Mononuclear cell (primary cell): ENCODE measurements around the gene FUNDC2. TPM values are rescaled to one million over a fixed set of nuclear protein-coding genes. Genes with fewer than 3 reads are reported as not detected.

ENCODE experiments used
- H3K27me3 ChIP-seq: 2 replicates; pipeline ENCODE4 v1.6.0; 2011; ENCODE audit warnings: low read length, control low read depth; ENCODE audit not compliant: insufficient read depth
- H3K4me1 ChIP-seq: 2 replicates; pipeline ENCODE4 v1.5.1; 2011; ENCODE audit warnings: mild to moderate bottlenecking, low read length, control low read depth; ENCODE audit not compliant: insufficient read depth
- H3K4me3 ChIP-seq: 2 replicates; pipeline ENCODE4 v1.5.1; 2011; ENCODE audit warnings: mild to moderate bottlenecking, low read length, moderate library complexity
- H3K9me3 ChIP-seq: 2 replicates; pipeline ENCODE4 v1.5.1; 2011; ENCODE audit warnings: low read depth, mild to moderate bottlenecking, control low read depth, low read length
- total RNA-seq: library from RNA; depleted of rRNA; stranded (reverse); fragments of >200 nt; gene quantifications from one replicate; pipeline ENCODE4 v1.2.3, GENCODE V29; 2012

The FUNDC2 gene, protein sequence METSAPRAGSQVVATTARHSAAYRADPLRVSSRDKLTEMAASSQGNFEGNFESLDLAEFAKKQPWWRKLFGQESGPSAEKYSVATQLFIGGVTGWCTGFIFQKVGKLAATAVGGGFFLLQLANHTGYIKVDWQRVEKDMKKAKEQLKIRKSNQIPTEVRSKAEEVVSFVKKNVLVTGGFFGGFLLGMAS
- 40.2 TPM for total RNA-seq

DNA sequence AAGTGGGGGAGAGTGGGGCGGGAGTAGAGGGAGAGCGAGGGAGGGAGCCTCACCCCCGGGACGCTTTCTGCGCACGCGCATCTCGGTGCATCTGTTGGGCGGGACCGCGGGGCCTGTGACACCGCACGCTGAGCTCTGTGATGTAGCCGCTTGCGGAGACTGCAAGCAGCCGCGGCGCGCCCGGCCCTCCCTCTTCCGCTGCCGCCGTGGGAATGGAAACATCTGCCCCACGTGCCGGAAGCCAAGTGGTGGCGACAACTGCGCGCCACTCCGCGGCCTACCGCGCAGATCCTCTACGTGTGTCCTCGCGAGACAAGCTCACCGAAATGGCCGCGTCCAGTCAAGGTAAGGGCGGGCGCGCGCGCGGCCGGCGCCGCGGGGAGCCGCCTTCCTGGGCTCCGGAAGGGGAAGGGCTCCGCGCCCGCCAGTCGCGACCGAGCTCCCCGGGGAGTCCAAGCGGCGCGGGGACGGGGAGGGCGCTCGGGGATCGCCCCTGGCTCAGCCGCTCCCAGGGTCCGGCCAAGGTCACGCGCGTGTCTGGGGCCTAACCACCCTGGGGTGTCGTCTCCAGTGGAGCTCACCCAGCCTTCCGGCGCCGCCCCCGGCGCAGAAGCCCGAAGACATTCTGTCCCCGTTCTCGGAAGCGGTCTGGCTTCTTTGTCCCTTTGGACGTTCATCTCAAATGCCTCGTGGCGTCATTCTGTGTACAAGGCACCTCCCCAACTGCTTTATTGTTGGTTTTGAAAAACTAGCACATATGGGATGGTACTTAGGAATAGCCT, at the start of gene FUNDC2:
Gene FUNDC2, plus strand, starts transcription at position 118 of the 782 bp plus-strand sequence. Its CDS starts 95 bp downstream, at position 213.
- Histone ChIP-seq H3K9me3 (no peaks in the 10 kb centered on the region), H3K27me3 (no peaks in the 10 kb centered on the region), H3K4me1 (peaks cover 8% of the 10 kb centered on the region), H3K4me3 (peak within 1 kb of the TSS; percentile 68)

DNA sequence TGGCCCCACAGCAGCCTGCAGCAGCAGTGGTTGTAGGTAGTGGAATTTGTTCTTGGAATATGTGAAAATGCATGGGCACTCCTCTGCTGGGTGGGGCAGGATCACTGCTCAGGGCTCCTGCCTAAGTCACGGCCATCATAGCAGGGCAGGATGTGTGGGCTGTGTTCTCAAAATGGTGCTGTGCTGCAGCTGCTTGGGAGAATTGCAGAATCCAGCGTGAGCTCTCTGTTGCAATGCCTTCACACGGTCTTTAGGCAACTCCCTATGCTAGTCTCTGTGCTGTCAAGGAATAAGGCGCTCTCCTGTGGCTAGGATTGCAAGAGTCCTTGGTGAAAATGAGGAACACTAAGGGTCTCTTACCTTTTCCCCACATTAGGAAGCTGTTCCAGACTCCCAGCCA, 47.0 kb upstream of the FUNDC2 start:
- Histone ChIP-seq H3K4me1 (peaks cover 3% of the 10 kb centered on the region), H3K4me3 (no peak overlapping the region), H3K27me3 (no peaks in the 10 kb centered on the region), H3K9me3 (no peaks in the 10 kb centered on the region)

DNA sequence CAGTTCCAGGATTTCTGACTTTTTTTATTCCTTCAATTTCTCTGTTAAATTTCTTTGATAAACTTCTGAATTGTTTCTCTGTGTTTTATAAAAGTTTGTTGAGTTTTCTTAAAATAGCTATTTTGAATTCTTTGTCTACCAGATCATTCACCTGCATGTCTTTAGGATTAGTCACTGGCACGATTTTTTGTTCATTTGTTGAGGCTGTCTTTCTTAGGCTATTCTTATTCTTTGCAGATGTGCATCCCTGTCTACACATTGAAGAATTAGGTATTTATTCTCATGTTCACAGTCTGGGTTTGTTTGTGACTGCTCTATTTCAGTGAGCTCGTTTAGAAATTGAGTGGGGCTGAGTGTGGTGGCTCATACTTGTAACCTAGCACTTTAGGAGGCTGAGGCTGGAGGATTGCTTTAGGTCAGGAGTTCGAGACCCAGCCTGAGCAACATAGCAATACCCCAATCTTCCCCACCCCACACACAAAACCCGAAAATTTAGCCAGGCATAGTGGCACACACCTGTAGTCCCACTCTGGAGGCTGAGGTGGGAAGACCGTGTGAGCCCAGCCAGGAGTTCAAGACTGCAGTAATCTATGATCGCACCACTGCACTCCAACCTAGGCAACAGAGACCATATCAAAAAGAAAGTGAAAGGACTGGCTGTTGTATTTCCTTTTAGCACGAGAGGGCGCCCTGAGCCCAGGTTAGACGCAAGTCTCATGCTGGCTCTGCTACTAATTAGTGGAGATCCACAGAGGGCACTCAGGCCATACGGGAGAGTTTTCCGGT, 46.1 kb upstream of the FUNDC2 start:
- Histone ChIP-seq H3K9me3 (no peaks in the 10 kb centered on the region), H3K4me3 (peak overlapping the region; percentile 28), H3K4me1 (peaks cover 3% of the 10 kb centered on the region), H3K27me3 (no peaks in the 10 kb centered on the region)

GRCh38 chrX:154981116-154981411, 45.6 kb upstream of the FUNDC2 start:
- H3K4me3 ChIP-seq: no peak overlapping the region
- H3K27me3 ChIP-seq: no peaks in the 10 kb centered on the region
- no peaks in the 10 kb centered on the region for H3K9me3 ChIP-seq
- peaks cover 3% of the 10 kb centered on the region for H3K4me1 ChIP-seq

GRCh38 chrX:154986826-154987575, 39.6 kb upstream of the FUNDC2 start:
- Histone ChIP-seq H3K9me3 (no peaks in the 10 kb centered on the region), H3K27me3 (no peaks in the 10 kb centered on the region), H3K4me3 (no peak overlapping the region), H3K4me1 (no peaks in the 10 kb centered on the region)

DNA sequence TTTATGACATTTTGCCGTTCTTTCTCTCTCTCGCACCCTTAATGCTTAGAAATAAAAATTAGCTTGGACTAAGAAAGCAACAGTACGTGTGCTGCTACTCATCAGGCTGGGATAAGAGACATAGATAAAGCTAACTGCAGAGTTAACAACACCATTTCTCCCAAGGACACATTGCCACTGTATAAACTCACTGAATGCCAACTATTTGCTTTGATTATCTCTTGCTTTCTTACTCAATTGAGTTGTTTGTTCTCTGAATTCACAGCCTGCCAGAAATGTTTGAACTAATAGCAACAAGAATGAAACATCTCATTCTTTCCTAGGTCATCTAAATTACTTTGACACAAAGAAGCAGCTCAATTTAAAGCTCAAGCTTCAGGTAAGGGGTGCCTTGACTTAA, 38.7 kb upstream of the FUNDC2 start:
- H3K4me3 ChIP-seq: no peak overlapping the region
- no peaks in the 10 kb centered on the region for H3K27me3 ChIP-seq
- no peaks in the 10 kb centered on the region for H3K9me3 ChIP-seq
- H3K4me1 ChIP-seq: no peaks in the 10 kb centered on the region

DNA sequence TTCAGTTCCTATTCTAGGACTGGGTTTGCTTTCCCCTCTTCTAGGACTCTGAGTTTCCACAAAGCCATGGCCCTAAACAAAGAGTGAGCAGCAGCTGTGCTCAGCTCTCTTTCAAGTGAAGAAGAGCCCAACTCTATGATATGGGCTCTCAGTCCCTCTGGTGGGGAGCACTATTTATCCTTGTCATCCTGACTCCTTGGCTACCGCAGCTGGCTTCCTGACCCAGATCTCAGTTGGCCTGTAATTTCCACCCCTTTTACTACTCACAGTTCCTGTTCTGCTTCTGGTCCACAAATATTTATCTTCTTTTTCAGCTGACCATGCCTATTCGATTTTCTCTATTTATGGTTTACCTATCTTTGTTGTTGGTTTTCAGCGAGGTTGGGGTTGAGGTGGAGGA, 37.9 kb upstream of the FUNDC2 start:
- no peaks in the 10 kb centered on the region for H3K27me3 ChIP-seq
- no peak overlapping the region for H3K4me3 ChIP-seq
- no peaks in the 10 kb centered on the region for H3K9me3 ChIP-seq
- no peaks in the 10 kb centered on the region for H3K4me1 ChIP-seq

- no peak overlapping the region for H3K4me3 ChIP-seq
- H3K9me3 ChIP-seq: no peaks in the 10 kb centered on the region
- H3K27me3 ChIP-seq: no peaks in the 10 kb centered on the region
- H3K4me1 ChIP-seq: no peaks in the 10 kb centered on the region
Measured at GRCh38 chrX:154990496-154990895, 36.1 kb upstream of the FUNDC2 start.

DNA sequence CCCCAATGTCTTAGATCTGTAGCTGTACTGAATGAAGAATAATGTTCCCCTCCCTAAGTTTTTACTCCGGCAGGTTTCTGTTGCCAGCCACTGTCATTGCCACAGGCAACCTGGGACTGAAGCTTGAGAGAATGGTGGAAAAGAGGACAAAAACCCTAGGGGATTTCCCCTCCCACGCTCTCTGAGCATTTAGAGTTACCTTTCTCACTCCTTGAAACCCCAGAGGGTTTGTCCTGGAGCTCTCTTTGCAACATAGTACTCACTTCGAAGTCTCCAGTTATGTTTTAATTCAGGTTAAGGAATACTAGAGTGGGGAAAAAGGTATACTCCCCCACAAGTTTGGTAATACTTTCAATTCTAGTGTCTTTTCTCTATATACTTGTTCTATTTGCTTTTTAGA, 35.6 kb upstream of the FUNDC2 start:
- no peaks in the 10 kb centered on the region for H3K27me3 ChIP-seq
- no peaks in the 10 kb centered on the region for H3K9me3 ChIP-seq
- no peak overlapping the region for H3K4me3 ChIP-seq
- H3K4me1 ChIP-seq: no peaks in the 10 kb centered on the region

GRCh38 chrX:154991476-154991875, 35.2 kb upstream of the FUNDC2 start:
- H3K4me1 ChIP-seq: no peaks in the 10 kb centered on the region
- H3K27me3 ChIP-seq: no peaks in the 10 kb centered on the region
- no peaks in the 10 kb centered on the region for H3K9me3 ChIP-seq
- H3K4me3 ChIP-seq: no peak overlapping the region

DNA sequence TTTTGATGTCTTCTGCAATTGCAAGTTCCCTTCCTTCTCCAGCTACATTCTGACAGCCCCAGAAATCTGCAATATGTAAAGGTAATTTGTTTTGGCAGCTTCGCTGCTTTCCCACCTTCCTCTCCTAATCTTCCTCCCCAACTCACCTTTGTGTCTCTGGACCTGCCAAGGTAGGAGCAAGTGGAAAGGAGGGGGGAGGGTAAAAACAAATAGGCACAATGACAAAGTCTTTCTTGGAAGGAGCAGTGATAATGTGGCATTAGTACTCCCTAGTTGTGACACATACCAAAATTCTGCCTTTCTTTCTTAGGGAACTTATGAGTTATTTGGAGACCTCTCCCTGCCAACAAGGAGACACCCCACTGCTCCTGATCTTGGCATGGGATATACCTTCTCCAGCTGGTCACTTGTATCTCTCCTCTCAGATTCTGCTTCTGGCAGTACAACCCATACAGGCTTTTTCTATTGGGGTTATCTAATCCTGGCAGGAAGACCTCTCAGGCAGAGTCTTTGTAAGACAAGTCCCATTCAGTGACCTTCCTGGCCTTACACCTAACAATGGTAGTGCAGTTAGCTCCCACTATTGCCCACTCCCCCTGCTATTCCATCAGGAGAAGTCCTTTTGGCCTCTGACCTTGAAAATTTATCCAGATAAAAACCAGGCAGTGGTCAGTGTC, 28.3 kb upstream of the FUNDC2 start:
- no peaks in the 10 kb centered on the region for H3K27me3 ChIP-seq
- H3K4me1 ChIP-seq: no peaks in the 10 kb centered on the region
- H3K9me3 ChIP-seq: no peaks in the 10 kb centered on the region
- H3K4me3 ChIP-seq: no peak overlapping the region

DNA sequence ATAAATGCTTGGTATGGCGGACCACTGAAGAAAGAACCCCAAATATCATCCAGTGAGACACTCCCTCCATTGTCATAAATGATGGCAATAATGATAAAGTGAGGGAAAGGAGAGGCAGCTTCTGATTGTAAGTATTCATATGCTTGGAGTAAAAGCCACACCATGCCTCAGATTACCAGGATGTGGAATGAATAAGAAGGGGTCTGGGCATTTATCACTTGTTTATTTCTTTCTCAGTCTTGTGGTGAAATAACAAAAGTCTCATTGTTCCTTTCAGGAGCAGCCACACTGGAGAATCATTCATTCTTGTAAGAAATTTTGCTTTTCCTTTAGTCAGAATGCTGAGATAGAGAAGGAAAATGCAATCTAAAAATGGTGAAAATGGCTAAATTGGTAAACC, 25.8 kb upstream of the FUNDC2 start:
- Histone ChIP-seq H3K4me1 (no peaks in the 10 kb centered on the region), H3K4me3 (no peak overlapping the region), H3K9me3 (no peaks in the 10 kb centered on the region), H3K27me3 (no peaks in the 10 kb centered on the region)

GRCh38 chrX:155001873-155002272, 24.8 kb upstream of the FUNDC2 start:
- H3K4me1 ChIP-seq: no peaks in the 10 kb centered on the region
- H3K4me3 ChIP-seq: no peak overlapping the region
- no peaks in the 10 kb centered on the region for H3K27me3 ChIP-seq
- no peaks in the 10 kb centered on the region for H3K9me3 ChIP-seq

DNA sequence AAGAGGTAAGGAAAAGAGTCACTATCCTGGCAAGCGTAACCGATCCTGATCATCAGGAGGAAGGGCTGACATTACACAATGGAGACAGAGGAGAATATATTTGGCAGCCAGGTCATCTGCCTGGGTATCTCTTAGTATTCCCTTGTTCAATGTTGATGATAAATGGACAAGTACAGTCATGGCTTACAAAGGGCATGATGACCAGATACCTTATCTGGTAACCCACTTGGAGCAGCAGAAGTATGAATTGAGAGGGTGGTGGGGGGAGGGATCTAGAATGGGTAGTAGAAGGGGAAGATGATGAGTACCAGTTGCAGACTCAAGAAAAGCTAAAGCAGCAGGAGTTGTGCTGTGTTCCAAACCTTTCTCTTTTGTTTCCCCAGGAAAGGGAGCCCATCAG, 21.5 kb upstream of the FUNDC2 start:
- Histone ChIP-seq H3K4me1 (no peaks in the 10 kb centered on the region), H3K9me3 (no peaks in the 10 kb centered on the region), H3K27me3 (no peaks in the 10 kb centered on the region), H3K4me3 (no peak overlapping the region)
